ENCODE results near the gene SIGMAR1.

GRCh38 chr9:34606905-34607304 lies 30.7 kb downstream of the SIGMAR1 start:
- no peak for TF ChIP-seq CTCF (IDR thresholded peaks at IDR 0.05 in 8 of 11, conservative IDR thresholded peaks at IDR 0.05 in 3 of 11)
- TF ChIP-seq POLR2AphosphoS5 (IDR thresholded peaks at IDR 0.05) = no peak
- TF ChIP-seq POLR2A (IDR thresholded peaks at IDR 0.05) = no peak

All from spleen (tissue), 7 donors.